ENCODE measurements around the gene HHIPL1.

Gene HHIPL1

GRCh38 chr14:99650189-99650588 lies 5.3 kb downstream of the HHIPL1 start:
- TF ChIP-seq CTCF (IDR thresholded peaks at IDR 0.05; ENCODE audit: extremely low read depth, insufficient read depth, missing control alignments): no peak
- no peak for DNase-seq (ENCODE audit: low spot score)
- in situ Hi-C loops (cut with MboI; ENCODE audit: low pct_unique_long_range_greater_than_20kb, low sequenced_read_pairs, unreplicated experiment): no loop called here

- in situ Hi-C loops (cut with MboI; ENCODE audit: low pct_unique_long_range_greater_than_20kb, low sequenced_read_pairs, unreplicated experiment): no loop called here
- TF ChIP-seq CTCF (IDR thresholded peaks at IDR 0.05; ENCODE audit: extremely low read depth, insufficient read depth, missing control alignments): no peak
- DNase-seq (ENCODE audit: low spot score): no peak
These were observed 7.2 kb downstream of the HHIPL1 start for GRCh38 chr14:99651953-99652746.

- TF ChIP-seq CTCF (IDR thresholded peaks at IDR 0.05; ENCODE audit: extremely low read depth, insufficient read depth, missing control alignments): no peak
- in situ Hi-C loops (cut with MboI; ENCODE audit: low pct_unique_long_range_greater_than_20kb, low sequenced_read_pairs, unreplicated experiment): no loop called here
- no peak for DNase-seq (ENCODE audit: low spot score)
These were observed 9.5 kb downstream of the HHIPL1 start for GRCh38 chr14:99654235-99654985.

- no peak for TF ChIP-seq CTCF (IDR thresholded peaks at IDR 0.05; ENCODE audit: extremely low read depth, insufficient read depth, missing control alignments)
- DNase-seq (ENCODE audit: low spot score): no peak
- in situ Hi-C loops (cut with MboI; ENCODE audit: low pct_unique_long_range_greater_than_20kb, low sequenced_read_pairs, unreplicated experiment): no loop called here
These were observed 10.6 kb downstream of the HHIPL1 start for GRCh38 chr14:99655521-99655920.

- in situ Hi-C loops (cut with MboI; ENCODE audit: low pct_unique_long_range_greater_than_20kb, low sequenced_read_pairs, unreplicated experiment): no loop called here
- no peak for DNase-seq (ENCODE audit: low spot score)
- no peak for TF ChIP-seq CTCF (IDR thresholded peaks at IDR 0.05; ENCODE audit: extremely low read depth, insufficient read depth, missing control alignments)
These were observed 11.2 kb downstream of the HHIPL1 start for GRCh38 chr14:99656171-99656570.

GRCh38 chr14:99657645-99658155 lies 12.8 kb downstream of the HHIPL1 start:
- no peak for TF ChIP-seq CTCF (IDR thresholded peaks at IDR 0.05; ENCODE audit: extremely low read depth, insufficient read depth, missing control alignments)
- in situ Hi-C loops (cut with MboI; ENCODE audit: low pct_unique_long_range_greater_than_20kb, low sequenced_read_pairs, unreplicated experiment): no loop called here
- DNase-seq (ENCODE audit: low spot score): no peak

Measured in GM13977 (cell line).